ENCODE results near the gene BNC2.
"Not testable (repeated sequence)": the region's sequence is repeated elsewhere in the genome, so short reads cannot be mapped to it uniquely, and the experiment has no call there.

Gene BNC2

GRCh38 chr9:16870596-16871335, at the start of gene BNC2:
Gene BNC2 (minus strand): TSS chr9:16870670. CDS start chr9:16870648, 22 bp downstream.
- DNase-seq = no peak

- DNase-seq = no peak
Observed at GRCh38 chr9:16918920-16919319, 48.5 kb upstream of the BNC2 start.

- no peak for DNase-seq
Observed at GRCh38 chr9:16915126-16915831, 44.8 kb upstream of the BNC2 start.

GRCh38 chr9:16912197-16912596, 41.7 kb upstream of the BNC2 start:
- DNase-seq = no peak

GRCh38 chr9:16908206-16908605, 37.7 kb upstream of the BNC2 start:
- DNase-seq = not testable (repeated sequence)

- no peak for DNase-seq
Observed at GRCh38 chr9:16904655-16905054, 34.2 kb upstream of the BNC2 start.

- DNase-seq = no peak
Observed at GRCh38 chr9:16901590-16901989, 31.1 kb upstream of the BNC2 start.

GRCh38 chr9:16899606-16900005, 29.1 kb upstream of the BNC2 start:
- DNase-seq = no peak

- DNase-seq = no peak
Observed at GRCh38 chr9:16898464-16898863, 28.0 kb upstream of the BNC2 start.

- DNase-seq = no peak
Observed at GRCh38 chr9:16888594-16888993, 18.1 kb upstream of the BNC2 start.

- no peak for DNase-seq
Observed at GRCh38 chr9:16885931-16886330, 15.5 kb upstream of the BNC2 start.

GRCh38 chr9:16884952-16885513, 14.6 kb upstream of the BNC2 start:
- DNase-seq = no peak

GRCh38 chr9:16884373-16884772, 13.9 kb upstream of the BNC2 start:
- no peak for DNase-seq

- DNase-seq = no peak
Observed at GRCh38 chr9:16883586-16883985, 13.1 kb upstream of the BNC2 start.

GRCh38 chr9:16882440-16882839, 12.0 kb upstream of the BNC2 start:
- not testable (repeated sequence) for DNase-seq

GRCh38 chr9:16879416-16879815, 8.9 kb upstream of the BNC2 start:
- no peak for DNase-seq

GRCh38 chr9:16877256-16877655, 6.8 kb upstream of the BNC2 start:
- DNase-seq = no peak

GRCh38 chr9:16873126-16873802, 2.8 kb upstream of the BNC2 start:
- no peak for DNase-seq

- DNase-seq = peak; percentile 19
Observed at GRCh38 chr9:16871336-16872151, 1.1 kb upstream of the BNC2 start.

GRCh38 chr9:16869882-16870595, 431 bp downstream of the BNC2 start:
- no peak for DNase-seq

GRCh38 chr9:16869131-16869881, 1.2 kb downstream of the BNC2 start:
- DNase-seq = no peak

All from activated CD4-positive, alpha-beta T cell treated with anti-CD3 and anti-CD28 coated beads, Interleukin-2, Interleukin-6, amounts not matched to agents 100 ng/mL and 50 ng/mL, durations not matched to agents 16 hours and 8 hours (primary cell).